GM19351 (cell line): ENCODE data around the gene PDE6C.

ENCODE experiments used
- ATAC-seq: cut with Tn5 transposase; IDR thresholded peaks from one replicate; pipeline ENCODE4 v1.9.1; 2021; ENCODE audit warnings: mild to moderate bottlenecking, moderate library complexity; ENCODE audit not compliant: unreplicated experiment

The PDE6C gene

DNA sequence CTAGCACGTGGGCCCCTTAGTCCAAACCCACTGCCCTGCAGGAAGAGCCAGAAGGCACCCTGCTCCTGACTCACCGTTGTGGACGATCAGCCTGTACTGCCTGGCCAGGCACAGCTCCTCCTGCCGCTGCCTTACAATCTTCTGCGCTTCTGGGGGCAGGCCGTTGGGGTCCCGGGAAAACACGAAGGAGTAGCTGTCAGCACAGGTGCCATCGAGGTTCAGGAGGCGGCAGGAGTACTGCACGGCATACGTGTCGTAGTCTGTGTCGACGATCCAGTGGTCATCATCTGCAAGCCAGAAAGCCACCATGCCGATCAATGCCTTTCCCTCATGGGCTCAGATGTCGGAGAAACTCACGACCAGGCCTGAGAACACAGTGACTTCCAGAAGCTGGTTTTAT is 18.6 kb upstream of the PDE6C start:
- ATAC-seq = no peak

DNA sequence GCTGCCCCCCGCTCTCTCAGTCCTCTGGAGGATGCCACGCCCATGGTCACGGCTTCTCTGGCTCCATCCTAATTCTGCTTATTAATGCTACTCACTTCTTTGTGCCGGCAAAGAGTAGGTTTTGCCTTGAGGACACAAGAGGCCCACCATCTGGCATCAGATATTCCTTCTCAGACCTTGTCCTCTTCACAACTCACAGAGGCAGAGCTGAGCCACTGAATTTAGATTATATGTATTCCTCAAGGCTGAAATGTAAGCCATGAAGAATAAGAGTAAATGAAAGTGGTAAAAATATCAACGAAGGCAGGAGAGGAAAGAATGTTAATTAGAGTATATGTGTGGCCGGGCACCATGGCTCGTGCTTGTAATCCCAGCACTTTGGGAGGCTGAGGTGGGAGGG is 17.8 kb upstream of the PDE6C start:
- no peak for ATAC-seq

DNA sequence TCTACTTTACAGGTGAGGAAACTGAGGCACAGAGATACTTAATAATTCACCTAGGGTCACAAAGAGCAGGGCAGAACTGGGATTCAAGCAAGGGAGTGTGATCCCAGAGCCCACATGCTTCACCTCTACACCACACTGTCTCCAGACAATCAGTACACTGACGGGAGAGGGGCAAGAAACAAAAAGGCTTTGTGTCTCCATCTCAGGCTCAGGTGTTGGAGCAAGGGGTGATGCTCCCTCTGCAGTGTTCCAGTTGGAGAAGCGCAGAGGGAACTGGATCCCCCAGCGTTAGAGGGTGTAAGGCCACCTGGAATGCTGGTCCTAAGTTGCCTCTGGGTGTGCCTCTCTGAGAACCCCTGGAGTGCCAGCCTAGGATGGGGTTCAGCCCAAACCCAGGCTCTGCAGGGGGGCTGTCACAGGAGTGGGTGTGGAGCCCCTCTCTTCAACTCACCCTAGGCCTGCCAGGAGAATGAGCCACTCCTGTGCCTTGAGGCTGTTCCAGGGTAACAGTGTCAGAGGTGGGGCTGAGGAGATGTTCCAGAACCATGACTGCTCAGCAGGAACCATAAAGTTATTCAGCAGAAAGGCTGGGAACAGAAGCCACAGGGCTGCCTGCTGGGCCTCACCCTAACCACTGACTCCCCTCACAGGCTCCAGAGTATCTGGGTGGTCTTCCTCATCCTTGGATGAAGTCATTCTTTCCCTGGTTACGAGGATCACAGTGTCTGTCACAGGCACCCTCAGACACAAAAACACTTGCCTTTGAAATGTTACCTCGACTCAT is 16.8 kb upstream of the PDE6C start:
- ATAC-seq = no peak

DNA sequence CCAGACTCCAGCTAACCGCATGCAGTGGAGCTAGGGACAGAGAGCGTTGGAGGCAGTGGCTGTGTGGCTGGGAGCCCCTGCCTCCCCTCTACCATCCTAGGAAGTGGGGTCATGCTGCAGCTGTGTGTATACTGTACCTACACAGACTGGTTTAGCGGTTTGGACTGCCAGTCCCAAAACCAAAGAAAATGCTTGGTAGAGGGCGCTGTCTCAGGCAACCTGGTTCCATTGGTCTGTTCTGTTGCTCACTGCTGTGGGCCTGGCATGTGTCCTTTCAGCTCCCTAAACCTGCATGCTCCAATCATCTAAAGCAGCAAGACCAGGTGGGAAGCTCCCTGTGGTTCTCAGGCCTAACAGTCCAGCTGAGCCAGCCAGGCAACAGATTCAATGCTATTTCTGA is 15.8 kb upstream of the PDE6C start:
- no peak for ATAC-seq

DNA sequence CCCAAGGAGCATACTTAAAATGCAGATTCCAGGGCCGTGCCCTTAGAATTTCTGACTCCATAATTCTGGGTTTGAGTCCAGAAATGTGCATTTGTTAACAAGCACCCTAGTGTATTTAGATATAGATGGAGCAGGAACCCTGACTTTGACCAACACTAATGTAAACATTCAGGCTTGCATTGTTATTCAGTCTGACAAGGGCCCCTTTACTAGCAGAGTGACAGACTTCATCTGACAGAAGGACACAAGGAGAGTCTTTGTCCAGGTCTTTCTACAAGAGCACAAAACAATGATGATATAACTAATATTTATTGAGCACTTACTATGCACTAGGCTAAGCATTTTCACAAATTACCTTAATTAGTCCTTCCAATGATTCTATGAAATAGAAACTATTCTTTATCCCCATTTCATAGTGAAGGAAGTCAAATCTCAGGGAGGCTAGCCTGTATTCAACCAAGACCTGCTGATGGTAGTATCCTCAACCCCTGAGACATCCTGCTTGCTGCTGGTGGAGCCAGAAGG is 15.2 kb upstream of the PDE6C start:
- ATAC-seq = no peak

DNA sequence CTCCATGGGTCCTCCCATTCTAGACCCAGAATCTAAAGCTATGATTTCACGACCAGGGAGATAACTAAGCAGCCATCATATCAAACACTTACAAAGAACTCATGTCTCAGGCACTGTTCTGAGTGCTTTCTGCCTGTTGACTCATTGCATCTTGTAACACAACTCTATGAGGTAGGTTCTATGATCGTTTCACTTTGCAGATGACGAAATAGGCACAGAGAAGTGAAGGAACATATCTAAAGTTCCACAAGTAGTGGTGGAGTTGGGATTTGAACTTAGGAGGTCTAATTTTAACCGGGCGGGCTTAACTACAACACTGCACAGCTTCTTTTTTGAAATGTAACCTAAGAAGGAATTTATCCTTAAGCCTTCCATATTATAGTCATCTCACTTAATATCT is 14.2 kb upstream of the PDE6C start:
- ATAC-seq = no peak

DNA sequence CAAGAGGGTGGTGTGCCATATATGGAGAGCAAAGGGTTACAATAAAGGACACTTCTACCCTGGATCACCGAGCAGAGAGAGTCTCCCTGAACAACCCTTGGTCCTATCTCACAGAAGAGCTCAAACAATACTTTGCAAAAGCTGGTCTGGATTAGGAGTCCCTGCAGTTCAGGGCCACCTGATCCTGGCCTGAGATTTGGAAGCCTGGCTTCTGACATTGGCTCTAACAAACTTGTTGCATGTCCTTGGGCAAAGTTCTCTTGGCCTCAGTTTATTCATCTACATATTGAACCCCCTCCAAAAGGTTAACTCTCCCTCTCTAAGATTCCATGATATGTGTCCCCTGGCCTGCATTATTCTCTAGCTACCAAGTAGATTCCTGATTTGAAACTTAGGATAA is 13.0 kb upstream of the PDE6C start:
- ATAC-seq = no peak

DNA sequence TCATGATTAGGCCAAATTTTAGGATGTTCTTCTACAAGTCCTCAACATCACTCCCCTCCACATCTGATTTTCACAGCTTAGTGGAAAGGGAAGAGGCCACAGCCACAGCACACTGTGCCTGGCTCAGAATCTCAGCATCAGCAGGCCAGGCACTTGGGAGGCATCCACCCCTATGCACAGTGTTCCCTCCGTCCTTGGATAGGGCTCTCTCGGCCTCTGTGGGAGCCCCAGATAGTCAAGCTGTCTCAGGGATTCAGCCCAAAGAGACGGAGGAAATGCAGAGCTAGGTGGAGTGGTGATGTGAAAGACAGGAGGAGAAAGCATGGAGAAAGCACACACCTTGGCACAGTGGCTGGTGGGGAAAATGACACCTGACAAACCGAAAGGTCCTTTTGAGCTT is 12.6 kb upstream of the PDE6C start:
- no peak for ATAC-seq

DNA sequence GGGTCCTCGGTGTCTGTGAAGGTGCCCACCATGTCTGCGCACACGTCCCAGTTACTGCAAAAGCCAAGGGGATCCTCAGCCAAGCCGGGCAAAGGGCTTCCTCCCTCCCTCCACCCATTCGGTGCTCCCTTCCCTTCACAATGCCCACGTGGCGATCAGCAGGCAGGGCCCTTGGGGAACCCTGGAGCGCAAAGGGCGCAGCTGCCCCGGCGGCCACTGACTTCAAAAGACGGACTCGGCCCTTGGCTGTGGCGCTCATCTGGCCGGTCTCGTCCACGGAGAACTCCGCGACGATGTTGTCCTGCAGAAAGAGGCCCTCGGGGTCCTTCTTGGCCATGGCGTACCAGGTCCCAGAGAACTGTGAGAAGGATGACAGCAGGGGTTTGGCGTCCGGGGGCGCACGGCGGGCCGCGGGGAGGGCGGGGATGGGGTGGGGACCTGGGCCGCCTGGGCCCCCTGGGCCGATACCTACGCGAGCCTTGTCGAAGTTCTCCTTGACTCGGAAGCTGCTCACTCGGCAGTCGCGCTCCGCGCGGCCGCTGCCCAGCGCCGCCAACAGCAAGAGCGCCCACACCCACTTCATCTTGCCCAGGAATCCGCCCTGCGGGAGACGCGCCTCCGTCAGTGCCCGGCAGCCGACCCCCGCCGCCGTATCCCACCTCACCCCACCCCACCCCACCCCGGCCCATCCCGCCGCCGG is 11.7 kb upstream of the PDE6C start:
- no peak for ATAC-seq

DNA sequence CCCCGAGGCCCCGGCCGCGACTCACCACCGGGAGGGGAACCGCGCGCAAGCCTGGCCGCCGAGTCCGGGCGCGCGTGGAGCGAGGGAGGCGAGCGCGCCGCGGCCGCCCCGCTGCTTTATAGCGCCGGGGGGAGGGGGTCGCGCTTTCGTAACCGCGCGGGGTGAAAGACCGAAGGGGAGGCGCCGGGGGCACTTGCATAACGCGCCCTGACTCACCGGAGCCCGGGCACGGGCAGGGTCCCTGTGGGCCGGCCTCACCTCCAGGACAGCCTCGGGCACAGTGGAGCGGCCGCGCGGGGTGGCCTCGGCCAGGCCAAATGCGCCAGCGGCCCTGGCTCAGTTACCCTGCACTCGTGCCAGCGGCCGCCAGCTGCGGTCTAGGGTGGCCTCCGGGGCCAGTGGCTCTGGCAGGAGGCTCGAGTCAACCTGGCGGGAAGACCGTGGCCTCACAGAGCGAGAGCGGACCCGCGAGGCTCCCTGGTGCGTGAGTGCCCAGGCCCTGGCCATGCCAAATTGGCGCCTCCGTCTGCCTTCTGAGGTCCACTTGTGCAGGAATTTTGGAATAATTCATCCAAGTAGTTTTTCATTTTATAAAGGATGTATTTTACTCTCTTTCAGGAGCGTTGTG is 11.1 kb upstream of the PDE6C start, which contains the start of gene RBP4:
Gene RBP4 (minus strand): TSS at position 90 of the 628 bp plus-strand sequence. CDS start 207 bp downstream, outside the sequence.
- ATAC-seq = no peak

DNA sequence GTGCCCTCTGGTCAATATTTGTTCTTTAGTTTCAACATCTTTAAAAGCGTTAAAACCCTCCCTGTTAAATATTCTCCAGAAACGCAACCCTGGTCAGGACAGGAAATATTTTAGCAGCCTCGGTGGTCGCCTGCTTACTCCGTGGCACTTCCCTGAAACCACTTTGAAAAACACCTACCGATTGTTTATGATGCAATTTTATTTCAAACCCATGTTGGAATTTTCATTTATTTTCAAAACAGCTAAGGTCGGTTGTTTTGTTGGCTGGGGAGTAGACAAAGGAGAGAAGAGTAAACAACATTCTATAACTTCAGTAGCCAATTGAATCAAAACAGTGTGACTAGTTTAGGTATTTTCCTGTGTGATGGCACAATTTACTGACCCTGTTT is 10.6 kb upstream of the PDE6C start:
- ATAC-seq = no peak

DNA sequence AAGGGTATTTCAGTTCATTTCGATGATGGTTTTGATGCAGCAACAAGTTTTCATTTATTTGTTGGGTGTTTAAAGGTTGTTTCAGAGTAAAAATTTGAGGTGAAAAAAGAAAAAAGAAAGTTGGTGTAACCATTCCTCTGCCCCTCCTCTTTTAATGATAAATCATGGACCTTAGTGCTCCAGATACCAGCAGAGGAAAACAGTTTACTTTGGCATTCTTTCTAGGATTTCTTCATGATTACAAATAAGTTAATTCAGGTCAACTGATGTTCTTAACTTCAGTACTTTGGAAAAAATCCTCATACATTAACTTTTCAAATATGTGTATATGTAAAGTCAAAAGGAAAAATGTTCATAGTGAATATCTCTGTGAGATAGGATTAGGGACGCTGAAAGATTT is 9.3 kb upstream of the PDE6C start:
- ATAC-seq = no peak

DNA sequence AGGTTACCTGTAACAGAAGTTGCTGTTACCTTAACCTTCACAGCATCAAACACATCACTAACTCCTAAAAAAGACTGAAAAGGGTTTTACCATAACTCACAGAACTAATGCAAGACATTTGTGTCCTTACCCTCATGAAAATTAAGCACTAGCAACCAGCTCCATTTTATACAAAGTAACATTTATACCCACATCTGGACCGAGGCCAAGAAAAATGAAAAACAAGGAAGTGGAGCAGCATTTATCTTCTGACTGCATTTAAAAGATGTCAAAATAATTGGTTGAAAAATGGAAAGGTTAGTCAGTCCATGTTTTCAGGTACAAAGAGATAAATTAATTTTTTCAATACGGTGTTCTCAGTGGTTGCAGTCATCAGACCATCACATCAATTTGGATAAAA is 8.2 kb upstream of the PDE6C start:
- no peak for ATAC-seq

DNA sequence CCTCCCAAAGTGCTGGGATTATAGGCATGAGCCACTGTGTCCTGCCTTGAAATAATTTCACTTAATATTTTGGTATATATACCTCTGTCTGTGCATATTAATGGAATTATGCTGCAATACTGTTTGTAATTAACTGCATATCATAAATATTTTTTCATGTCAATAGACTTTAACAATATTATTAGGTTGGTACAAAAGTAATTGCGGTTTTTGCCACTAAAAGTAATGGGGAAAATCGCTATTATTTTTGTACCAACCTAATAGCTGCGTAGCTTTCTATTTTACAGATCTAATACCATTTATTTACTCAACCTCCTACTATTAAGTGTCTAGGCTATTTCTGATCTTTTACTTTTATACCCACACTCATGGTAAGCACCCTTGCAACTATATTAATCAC is 3.9 kb upstream of the PDE6C start:
- no peak for ATAC-seq

DNA sequence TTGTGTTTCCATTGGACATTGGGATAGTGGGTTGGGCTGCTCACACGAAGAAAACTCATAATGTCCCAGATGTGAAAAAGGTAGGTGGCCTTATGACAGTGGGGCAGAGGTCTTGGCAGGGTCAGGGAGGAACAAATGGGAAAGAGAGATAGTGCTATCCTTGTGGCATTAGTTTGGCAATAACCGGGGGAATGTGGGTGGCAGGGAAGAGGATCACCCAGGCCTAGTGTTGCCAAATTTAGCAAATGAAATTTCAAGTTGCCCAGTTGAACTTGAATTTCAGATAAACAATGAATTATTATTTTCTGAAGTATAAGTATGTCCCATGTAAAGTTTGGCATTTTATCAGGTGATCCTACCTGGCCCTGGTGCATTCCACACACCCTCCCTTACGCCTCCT is 789 bp downstream of the PDE6C start:
- no peak for ATAC-seq

DNA sequence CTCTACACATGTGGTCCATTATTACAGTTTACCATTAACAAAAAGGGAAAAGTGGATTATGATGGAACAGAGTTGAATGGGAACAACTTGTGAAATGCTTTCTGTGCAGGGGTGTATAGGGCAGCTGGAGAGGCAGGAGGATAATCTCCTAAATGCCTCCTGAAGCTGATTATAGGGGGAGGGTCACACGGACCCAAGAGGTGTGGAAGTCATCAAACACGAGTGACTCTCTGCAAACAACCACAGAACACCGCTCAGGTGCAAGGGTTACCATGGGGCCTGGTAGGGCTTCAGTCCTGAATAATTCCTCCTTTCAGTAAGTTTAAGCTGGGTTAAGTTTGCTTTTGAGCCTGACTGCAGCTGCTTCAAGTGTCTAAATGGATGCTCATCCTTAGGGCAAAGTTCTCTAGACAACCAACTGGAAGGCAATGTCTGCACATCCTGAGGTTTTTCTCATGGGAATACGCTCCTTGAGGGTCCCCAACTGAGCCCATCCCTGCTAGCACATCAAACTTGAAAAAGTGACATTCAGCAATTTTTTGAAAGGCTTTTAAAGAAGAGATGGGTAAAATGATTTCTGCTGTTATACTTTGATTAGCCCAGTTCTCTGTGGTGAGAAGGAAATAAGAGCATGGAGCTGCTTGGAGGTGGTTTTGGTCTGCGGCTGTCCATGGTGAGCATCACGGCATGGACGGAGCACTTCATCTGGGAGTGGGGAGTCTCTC is 1.9 kb downstream of the PDE6C start:
- ATAC-seq = no peak

DNA sequence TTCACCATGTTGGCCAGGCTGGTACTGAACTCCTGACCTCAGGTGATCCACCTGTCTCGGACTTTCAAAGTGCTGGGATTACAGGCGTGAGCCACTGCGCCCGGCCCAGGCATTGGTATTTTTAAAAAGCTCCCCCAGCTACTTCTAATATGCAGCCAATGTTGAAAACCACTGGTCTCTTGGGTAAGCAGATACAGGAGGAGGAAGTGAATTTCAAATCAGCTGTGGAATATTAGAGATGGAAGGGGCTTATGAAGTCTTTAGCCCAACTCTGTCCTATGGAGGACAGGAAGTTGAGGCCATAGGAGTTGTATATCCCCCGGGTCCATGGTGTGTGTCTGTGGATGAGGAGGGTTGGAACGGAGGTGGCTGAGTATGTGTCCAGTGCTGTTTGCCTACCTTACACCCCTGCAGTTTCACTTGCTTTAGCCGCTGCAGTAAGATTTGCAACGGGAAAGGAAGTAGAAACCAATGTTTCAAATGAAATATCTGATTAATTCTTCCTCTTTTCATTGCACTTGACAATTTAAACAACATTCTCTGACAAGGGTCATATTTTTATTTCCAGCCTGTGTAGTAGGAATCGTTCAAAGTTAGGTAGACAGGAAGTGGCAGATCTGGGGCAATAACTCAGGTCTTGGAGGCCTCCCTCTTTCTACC is 3.4 kb downstream of the PDE6C start:
- ATAC-seq = no peak

DNA sequence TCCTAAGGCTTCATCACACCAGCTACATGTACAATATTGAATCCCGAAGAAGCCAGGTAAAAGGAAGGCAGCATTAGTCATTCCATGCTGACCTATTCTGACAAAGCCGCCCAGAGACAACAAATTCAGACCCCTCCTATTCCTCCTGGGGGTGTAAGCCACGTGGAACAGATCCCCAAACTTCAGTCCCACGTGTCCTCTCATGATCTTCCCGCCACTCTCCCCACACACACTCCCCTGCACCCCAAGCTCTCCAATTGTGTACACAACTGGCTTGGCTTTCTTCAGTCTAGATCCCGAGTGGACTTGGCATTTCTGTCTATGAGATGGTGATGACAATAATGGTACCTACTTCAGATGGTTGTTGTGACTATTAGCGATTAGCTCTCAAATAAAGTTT is 8.6 kb downstream of the PDE6C start:
- ATAC-seq = no peak

DNA sequence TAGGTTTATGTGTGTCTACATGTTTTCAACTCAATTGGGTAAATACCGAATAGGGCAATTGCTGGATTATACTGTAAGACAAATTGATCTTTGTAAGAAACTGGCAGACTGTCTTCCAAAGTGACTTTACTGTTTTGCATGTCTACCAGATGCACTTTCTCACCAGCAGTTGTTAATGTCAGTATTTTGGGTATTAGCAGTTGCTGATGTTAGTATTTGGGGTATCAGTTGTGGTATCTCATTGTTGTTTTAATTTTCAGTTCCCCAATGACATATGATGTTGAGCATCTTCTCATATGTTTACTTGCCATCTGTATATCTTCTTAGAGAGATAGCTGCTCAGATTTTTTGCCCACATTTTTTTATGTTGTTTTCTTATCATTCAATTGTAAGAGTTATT is 10.6 kb downstream of the PDE6C start:
- ATAC-seq = peak; percentile 66

DNA sequence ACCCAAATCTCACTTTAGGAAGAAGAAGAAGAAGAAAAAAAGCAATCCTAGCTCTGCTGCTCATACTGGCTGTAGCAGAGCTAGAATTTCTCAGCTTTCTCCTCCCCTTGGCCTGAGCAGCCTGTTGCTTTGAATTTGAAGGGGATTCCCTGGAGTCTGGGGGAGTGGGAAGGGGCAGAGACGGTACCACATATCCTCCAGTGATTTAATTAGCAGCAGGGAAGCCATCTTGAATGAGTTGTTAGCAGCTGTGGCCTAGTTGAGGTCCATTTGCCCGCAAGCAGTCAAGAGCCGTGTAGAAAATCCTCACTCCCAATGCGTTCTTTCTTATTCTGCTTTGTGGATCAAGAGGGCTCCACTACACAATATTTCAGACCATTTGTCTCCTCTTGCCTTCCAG is 16.5 kb downstream of the PDE6C start:
- ATAC-seq = no peak
